OCI-LY3 (cell line): Measurements from ENCODE around the gene ZEB2.

Experiments used
- H2AFZ ChIP-seq: fragments of 200-600, 300-600 bp; shearing (Covaris generic); 2 replicates; pipeline ENCODE4 v1.6.0; 2014; ENCODE audit warnings: antibody characterized with exemption, low read depth, low read length
- H3K27ac ChIP-seq: fragments of 200-600, 300-600 bp; sonication (generic); 2 replicates; pipeline ENCODE4 v1.5.1; 2014; ENCODE audit warnings: mild to moderate bottlenecking, low read length, moderate library complexity, mixed read lengths
- H3K27me3 ChIP-seq: fragments of 200-600, 300-600 bp; sonication (generic); 2 replicates; pipeline ENCODE4 v1.6.1; 2014; ENCODE audit warnings: low read depth, low read length, mixed read lengths
- H3K36me3 ChIP-seq: fragments of 200-600, 300-600 bp; sonication (generic); replicated peaks from 2 replicates; pipeline ENCODE3; 2014; ENCODE audit warnings: low read depth, low read length, mixed read lengths
- H3K4me1 ChIP-seq: fragments of 300-600, 200-600 bp; sonication (generic); 2 replicates; pipeline ENCODE4 v1.6.1; 2014; ENCODE audit warnings: low read length, mixed read lengths
- H3K4me2 ChIP-seq: fragments of 200-600, 300-600 bp; sonication (generic); 2 replicates; pipeline ENCODE4 v1.6.1; 2014; ENCODE audit warnings: low read length, mixed read lengths
- H3K4me3 ChIP-seq: fragments of 300-600, 200-600 bp; sonication (generic); 2 replicates; pipeline ENCODE4 v1.5.1; 2014; ENCODE audit warnings: antibody characterized with exemption, mild to moderate bottlenecking, low read length, moderate library complexity
- H3K79me2 ChIP-seq: fragments of 300-600, 200-600 bp; shearing (Covaris generic); 2 replicates; pipeline ENCODE4 v1.6.1; 2014; ENCODE audit warnings: mild to moderate bottlenecking, low read length, mixed read lengths
- H3K9ac ChIP-seq: fragments of 300-600, 200-600 bp; shearing (Covaris generic); 2 replicates; pipeline ENCODE4 v1.6.0; 2014; ENCODE audit warnings: mild to moderate bottlenecking, low read length, moderate library complexity
- H3K9me3 ChIP-seq: fragments of 200-600, 300-600 bp; shearing (Covaris generic); 2 replicates; pipeline ENCODE4 v1.6.1; 2014; ENCODE audit warnings: low read length, mixed read lengths; ENCODE audit not compliant: insufficient read depth
- H4K20me1 ChIP-seq: fragments of 200-600, 300-600 bp; sonication (generic); 2 replicates; pipeline ENCODE4 v1.6.1; 2016; ENCODE audit warnings: low read length, mixed read lengths; ENCODE audit not compliant: insufficient read depth
- EZH2phosphoT487 ChIP-seq: fragments of 200-600 bp; shearing (Covaris generic); IDR thresholded peaks from 2 replicates; pipeline ENCODE4 v1.6.1; 2018; ENCODE audit warnings: antibody characterized with exemption, mixed run types, low read depth
- TF ChIP-seq, protein P1 (sequence below): fragments of 200-600, 300-600 bp; sonication (generic); IDR thresholded peaks from 2 replicates; pipeline ENCODE4 v1.5.1; 2014; ENCODE audit warnings: antibody characterized with exemption, low read length, low read depth

The ZEB2 gene

GRCh38 chr2:144516411-144516980, 3.4 kb downstream of the ZEB2 start:
- Histone ChIP-seq H3K27ac (peak overlapping the region; percentile 75), H3K27me3 (peaks cover 47% of the 10 kb centered on the region), H3K36me3 (peaks cover 6% of the 10 kb centered on the region)

DNA sequence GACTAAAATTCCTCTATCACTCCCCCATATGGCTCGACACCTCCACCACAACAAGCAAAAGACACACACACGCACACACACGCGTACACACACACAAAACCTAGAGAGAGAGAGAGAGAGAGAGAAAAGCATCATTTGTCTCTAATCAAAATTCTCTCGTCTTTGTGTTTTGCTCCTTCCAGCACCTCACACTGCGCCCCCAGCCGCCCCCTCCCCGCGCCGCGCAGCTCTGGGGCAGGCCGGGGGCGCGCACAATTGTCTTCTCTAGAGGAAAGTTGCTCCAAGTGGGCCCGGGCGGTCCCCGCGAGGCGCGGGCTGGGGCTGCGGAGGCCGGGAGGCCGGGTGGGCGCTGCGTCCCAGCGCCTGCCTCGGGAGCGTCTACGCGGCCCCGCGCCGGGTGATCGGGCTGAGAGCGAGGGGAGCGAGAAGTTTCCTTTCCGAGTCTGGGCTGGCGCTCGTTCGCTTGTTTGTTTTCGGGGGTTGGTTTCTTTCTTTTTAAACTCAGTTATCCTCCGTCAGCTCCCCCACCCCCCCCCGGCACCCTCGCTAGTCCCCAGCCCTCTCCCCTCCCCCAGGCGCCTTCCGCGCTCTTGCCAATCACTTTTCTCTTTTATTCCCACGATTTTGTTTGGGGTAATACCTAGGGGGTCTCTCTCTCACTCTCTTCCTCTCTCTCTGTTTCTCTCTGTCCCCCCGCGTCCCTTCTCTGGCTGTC, 4.1 kb downstream of the ZEB2 start:
- Histone ChIP-seq H3K79me2 (peaks cover 53% of the 10 kb centered on the region), H3K4me2 (peak overlapping the region; percentile 96), H3K27me3 (peaks cover 46% of the 10 kb centered on the region), H3K9ac (peak overlapping the region; percentile 92), H3K27ac (peak overlapping the region; percentile 75), H3K9me3 (no peaks in the 10 kb centered on the region), H2AFZ (0 out of 2 replicates have a peak overlapping the region, but pooled peaks have one; percentile 25), H3K4me1 (peaks cover 65% of the 10 kb centered on the region), H3K4me3 (peak overlapping the region; percentile 85), H3K36me3 (peaks cover 6% of the 10 kb centered on the region), H4K20me1 (peaks cover 18% of the 10 kb centered on the region; the same call in 1 of the 2 replicates)
- TF ChIP-seq, protein P1, sequence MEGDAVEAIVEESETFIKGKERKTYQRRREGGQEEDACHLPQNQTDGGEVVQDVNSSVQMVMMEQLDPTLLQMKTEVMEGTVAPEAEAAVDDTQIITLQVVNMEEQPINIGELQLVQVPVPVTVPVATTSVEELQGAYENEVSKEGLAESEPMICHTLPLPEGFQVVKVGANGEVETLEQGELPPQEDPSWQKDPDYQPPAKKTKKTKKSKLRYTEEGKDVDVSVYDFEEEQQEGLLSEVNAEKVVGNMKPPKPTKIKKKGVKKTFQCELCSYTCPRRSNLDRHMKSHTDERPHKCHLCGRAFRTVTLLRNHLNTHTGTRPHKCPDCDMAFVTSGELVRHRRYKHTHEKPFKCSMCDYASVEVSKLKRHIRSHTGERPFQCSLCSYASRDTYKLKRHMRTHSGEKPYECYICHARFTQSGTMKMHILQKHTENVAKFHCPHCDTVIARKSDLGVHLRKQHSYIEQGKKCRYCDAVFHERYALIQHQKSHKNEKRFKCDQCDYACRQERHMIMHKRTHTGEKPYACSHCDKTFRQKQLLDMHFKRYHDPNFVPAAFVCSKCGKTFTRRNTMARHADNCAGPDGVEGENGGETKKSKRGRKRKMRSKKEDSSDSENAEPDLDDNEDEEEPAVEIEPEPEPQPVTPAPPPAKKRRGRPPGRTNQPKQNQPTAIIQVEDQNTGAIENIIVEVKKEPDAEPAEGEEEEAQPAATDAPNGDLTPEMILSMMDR, result peak; percentile 9; the same call in 1 of the 2 replicates
- TF ChIP-seq EZH2phosphoT487, result no peak

More at GRCh38 chr2:144516411-144516980, 3.4 kb downstream of the ZEB2 start:
- Histone ChIP-seq H3K9me3 (no peaks in the 10 kb centered on the region), H3K4me1 (peaks cover 65% of the 10 kb centered on the region), H3K4me3 (peak overlapping the region; percentile 85), H2AFZ (0 out of 2 replicates have a peak overlapping the region, but pooled peaks have one; percentile 25), H3K79me2 (peaks cover 49% of the 10 kb centered on the region), H3K9ac (peak overlapping the region; percentile 92), H3K4me2 (peak overlapping the region; percentile 96), H4K20me1 (peaks cover 14% of the 10 kb centered on the region; the same call in 1 of the 2 replicates)
- no peak for TF ChIP-seq EZH2phosphoT487
- TF ChIP-seq, protein P1, result no peak

- H3K36me3 ChIP-seq, result peaks cover 6% of the 10 kb centered on the region
- TF ChIP-seq, protein P1, result no peak
- H2AFZ ChIP-seq, result no peak overlapping the region
- H4K20me1 ChIP-seq, result peaks cover 18% of the 10 kb centered on the region; the same call in 1 of the 2 replicates
- peaks cover 41% of the 10 kb centered on the region for H3K27me3 ChIP-seq
- H3K27ac ChIP-seq, result no peak overlapping the region
- H3K4me2 ChIP-seq, result peak overlapping the region; percentile 96
- peak overlapping the region; percentile 92 for H3K9ac ChIP-seq
- H3K79me2 ChIP-seq, result peaks cover 59% of the 10 kb centered on the region
- H3K9me3 ChIP-seq, result no peaks in the 10 kb centered on the region
- peak overlapping the region; percentile 85 for H3K4me3 ChIP-seq
- peaks cover 66% of the 10 kb centered on the region for H3K4me1 ChIP-seq
These were observed 4.7 kb downstream of the ZEB2 start for GRCh38 chr2:144515099-144515695.

DNA sequence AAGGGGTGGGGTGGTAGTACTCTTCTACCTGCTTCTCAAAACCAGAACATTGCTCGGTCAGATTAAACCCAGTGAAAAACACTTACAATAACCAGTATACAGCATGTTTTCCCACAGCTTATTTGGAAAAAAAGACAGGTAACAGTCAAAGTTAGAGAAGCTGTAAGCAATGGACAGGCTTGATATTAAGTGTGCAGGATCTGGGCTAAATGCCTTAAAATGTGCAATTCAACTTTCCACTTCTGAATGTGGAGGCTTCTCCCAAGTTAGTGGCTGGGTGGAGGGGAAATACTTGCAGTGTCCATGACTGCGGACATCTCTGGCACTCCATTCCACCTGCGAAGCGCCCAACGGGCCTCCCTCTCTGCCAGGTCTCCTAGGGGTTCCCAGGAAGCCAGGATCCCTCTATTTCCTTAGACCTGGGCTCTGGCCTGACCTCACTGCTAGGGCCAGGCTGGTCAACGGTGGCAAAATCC, 5.3 kb downstream of the ZEB2 start:
- no peaks in the 10 kb centered on the region for H3K9me3 ChIP-seq
- TF ChIP-seq, protein P1, result no peak
- no peak for TF ChIP-seq EZH2phosphoT487
- peak overlapping the region; percentile 96 for H3K4me2 ChIP-seq
- peaks cover 18% of the 10 kb centered on the region; the same call in 1 of the 2 replicates for H4K20me1 ChIP-seq
- H3K79me2 ChIP-seq, result peaks cover 61% of the 10 kb centered on the region
- peaks cover 41% of the 10 kb centered on the region for H3K27me3 ChIP-seq
- peak overlapping the region; percentile 26; the same call in 1 of the 2 replicates for H3K9ac ChIP-seq
- no peak overlapping the region for H2AFZ ChIP-seq
- peaks cover 72% of the 10 kb centered on the region for H3K4me1 ChIP-seq
- no peak overlapping the region for H3K27ac ChIP-seq
- H3K36me3 ChIP-seq, result peaks cover 6% of the 10 kb centered on the region
- peak overlapping the region; percentile 85 for H3K4me3 ChIP-seq
